HFF-Myc (cell line): ENCODE measurements around the gene STXBP2.

Experiments
- DNase-seq: peaks from one replicate; pipeline ENCODE4 v3.0.0-alpha.2; 2011; ENCODE audit warnings: low read depth; ENCODE audit errors: extremely low read depth
- H3K4me3 ChIP-seq: replicated peaks from 2 replicates; pipeline ENCODE4 v1.5.1; 2011; ENCODE audit warnings: low read depth, mild to moderate bottlenecking, control low read depth, low read length
- CTCF ChIP-seq: IDR thresholded peaks from 2 replicates; pipeline ENCODE4 v1.5.1; 2012; ENCODE audit warnings: mild to moderate bottlenecking, low read depth, low read length, control low read depth; ENCODE audit errors: missing control alignments

The STXBP2 gene

GRCh38 chr19:7598180-7598579, 38.7 kb upstream of the STXBP2 start:
- no peak overlapping the region for H3K4me3 ChIP-seq
- TF ChIP-seq CTCF = no peak
- DNase-seq = no peak

GRCh38 chr19:7600721-7601120, 36.2 kb upstream of the STXBP2 start:
- no peak for DNase-seq
- TF ChIP-seq CTCF = no peak
- no peak overlapping the region for H3K4me3 ChIP-seq

- TF ChIP-seq CTCF = no peak
- no peak overlapping the region for H3K4me3 ChIP-seq
- DNase-seq = no peak
Observed at GRCh38 chr19:7602240-7602934, 34.5 kb upstream of the STXBP2 start.

- no peak for DNase-seq
- no peak overlapping the region for H3K4me3 ChIP-seq
- TF ChIP-seq CTCF = no peak
Observed at GRCh38 chr19:7602935-7603497, 33.9 kb upstream of the STXBP2 start.

- no peak for TF ChIP-seq CTCF
- no peak overlapping the region for H3K4me3 ChIP-seq
- DNase-seq = no peak
Observed at GRCh38 chr19:7603919-7604318, 33.0 kb upstream of the STXBP2 start.

GRCh38 chr19:7605490-7606222, 31.3 kb upstream of the STXBP2 start:
- no peak for DNase-seq
- no peak for TF ChIP-seq CTCF
- H3K4me3 ChIP-seq = no peak overlapping the region
